Endothelial cell of umbilical vein (primary cell): ENCODE results near the gene KHK.

Experiments used
- CTCF ChIP-seq, 2 donors: IDR thresholded peaks; 1 replicate in 1 of 2; 2 replicates in 1 of 2; pipeline ENCODE4 v1.5.1; 2011; ENCODE audit warnings: low read length in 2 of 2, mild to moderate bottlenecking in 2 of 2, moderate library complexity in 2 of 2, control low read depth in 1 of 2, inconsistent platforms in 1 of 2, low read depth in 1 of 2; ENCODE audit not compliant: insufficient read depth in 1 of 2; ENCODE audit errors: extremely low read depth in 1 of 2
- EZH2 ChIP-seq: IDR thresholded peaks from 2 replicates; pipeline ENCODE4 v1.6.1; 2012; ENCODE audit warnings: borderline replicate concordance, low read depth, mild to moderate bottlenecking, moderate library complexity, low read length, inconsistent platforms; ENCODE audit not compliant: severe bottlenecking
- FOS ChIP-seq: IDR thresholded peaks from 2 replicates; pipeline ENCODE4 v1.6.1; 2011; ENCODE audit warnings: mild to moderate bottlenecking, low read length, moderate library complexity, borderline replicate concordance; ENCODE audit not compliant: insufficient read depth
- JUN ChIP-seq: IDR thresholded peaks from 2 replicates; pipeline ENCODE4 v1.6.1; 2011; ENCODE audit warnings: borderline replicate concordance, low read depth; ENCODE audit not compliant: insufficient read length, insufficient read depth
- MAX ChIP-seq: IDR thresholded peaks from 2 replicates; pipeline ENCODE4 v1.6.1; 2011; ENCODE audit not compliant: insufficient read depth, insufficient read length
- MYC ChIP-seq: IDR thresholded peaks from one replicate; pipeline ENCODE4 v1.6.1; 2011; ENCODE audit warnings: mild to moderate bottlenecking, low read depth, low read length
- POLR2A ChIP-seq: IDR thresholded peaks from 2 replicates; pipeline ENCODE4 v1.6.1; 2012; ENCODE audit warnings: low read depth, mild to moderate bottlenecking, control low read depth, low read length
- POLR2AphosphoS5 ChIP-seq: IDR thresholded peaks from 2 replicates; pipeline ENCODE4 v1.6.1; 2012; ENCODE audit warnings: low read depth, mild to moderate bottlenecking, control low read depth, low read length, moderate library complexity; ENCODE audit not compliant: insufficient read depth

- TF ChIP-seq CTCF (IDR thresholded peaks at IDR 0.05; ENCODE audit: extremely low read depth in 1 of 2, insufficient read depth in 1 of 2, low read depth in 1 of 2, low read length in 2 of 2): no peak
- no peak for TF ChIP-seq EZH2
- TF ChIP-seq JUN: no peak
- no peak for TF ChIP-seq FOS
- no peak for TF ChIP-seq MAX
- no peak for TF ChIP-seq POLR2A
- no peak for TF ChIP-seq POLR2AphosphoS5
- no peak for TF ChIP-seq MYC
Measured at GRCh38 chr2:27134781-27135477, 48.4 kb downstream of the KHK start.
